Astrocyte (in vitro differentiated cells and primary cell): Measurements from ENCODE around the gene ACADS. TPM values are rescaled to one million over a fixed set of nuclear protein-coding genes. Genes with fewer than 3 reads are reported as not detected.
A peak's percentile ranks its signal among the peaks of the same experiment; 100 is the strongest.

Source experiments
- DNase-seq: peaks from one replicate; pipeline ENCODE4 v3.0.0-alpha.2; 2010; ENCODE audit warnings: low read depth
- FAIRE-seq: peaks from 2 replicates; lab custom pipeline; 2011; peaks lifted over from hg19 to GRCh38; lab: Jason Lieb, UNC
- H2AFZ ChIP-seq: 2 replicates; pipeline ENCODE4 v1.6.0; 2012; ENCODE audit warnings: low read depth, low read length, inconsistent platforms
- H3K27ac ChIP-seq: 2 replicates; pipeline ENCODE4 v1.5.1; 2011; ENCODE audit warnings: low read depth, low read length, inconsistent platforms
- H3K27me3 ChIP-seq: 2 replicates; pipeline ENCODE4 v1.6.0; 2011; ENCODE audit warnings: low read length, inconsistent platforms; ENCODE audit not compliant: insufficient read depth
- H3K36me3 ChIP-seq: 2 replicates; pipeline ENCODE4 v1.5.1; 2011; ENCODE audit warnings: low read length, inconsistent platforms; ENCODE audit not compliant: insufficient read depth
- H3K4me1 ChIP-seq: 2 replicates; pipeline ENCODE4 v1.5.1; 2011; ENCODE audit warnings: low read length, inconsistent platforms; ENCODE audit not compliant: insufficient read depth
- H3K4me2 ChIP-seq: 2 replicates; pipeline ENCODE4 v1.6.0; 2012; ENCODE audit warnings: low read length, inconsistent platforms
- H3K4me3 ChIP-seq: 2 replicates; pipeline ENCODE4 v1.5.1; 2011; ENCODE audit warnings: low read depth, mild to moderate bottlenecking, low read length, inconsistent platforms; ENCODE audit not compliant: insufficient read depth
- H3K79me2 ChIP-seq: 2 replicates; pipeline ENCODE4 v1.6.0; 2012; ENCODE audit warnings: mild to moderate bottlenecking, low read length, inconsistent platforms; ENCODE audit not compliant: insufficient read depth
- H3K9ac ChIP-seq: 2 replicates; pipeline ENCODE4 v1.6.0; 2012; ENCODE audit warnings: mild to moderate bottlenecking, low read length, inconsistent platforms
- H3K9me3 ChIP-seq: 2 replicates; pipeline ENCODE4 v1.5.1; 2012; ENCODE audit warnings: low read depth, mild to moderate bottlenecking, low read length, inconsistent platforms; ENCODE audit not compliant: insufficient read depth
- H4K20me1 ChIP-seq: 2 replicates; pipeline ENCODE4 v1.6.0; 2012; ENCODE audit warnings: low read length, inconsistent platforms; ENCODE audit not compliant: insufficient read depth
- H3K27ac Mint-ChIP-seq: one replicate; pipeline ENCODE4 v1.8.0; 2021; ENCODE audit warnings: mild to moderate bottlenecking, mixed read lengths; ENCODE audit not compliant: unreplicated experiment
- H3K27me3 Mint-ChIP-seq: one replicate; pipeline ENCODE4 v1.8.0; 2021; ENCODE audit warnings: low read depth, mixed read lengths; ENCODE audit not compliant: unreplicated experiment
- H3K36me3 Mint-ChIP-seq: one replicate; pipeline ENCODE4 v1.8.0; 2021; ENCODE audit warnings: low read depth, mixed read lengths; ENCODE audit not compliant: unreplicated experiment
- H3K4me1 Mint-ChIP-seq: one replicate; pipeline ENCODE4 v1.8.0; 2021; ENCODE audit warnings: low read depth, mixed read lengths; ENCODE audit not compliant: unreplicated experiment
- H3K4me3 Mint-ChIP-seq: one replicate; pipeline ENCODE4 v1.8.0; 2021; ENCODE audit warnings: mild to moderate bottlenecking, moderate library complexity, mixed read lengths; ENCODE audit not compliant: unreplicated experiment
- H3K9me3 Mint-ChIP-seq: one replicate; pipeline ENCODE4 v1.8.0; 2021; ENCODE audit warnings: mild to moderate bottlenecking, mixed read lengths; ENCODE audit not compliant: unreplicated experiment
- EZH2 ChIP-seq: IDR thresholded peaks from 2 replicates; pipeline ENCODE4 v1.6.1; 2012; ENCODE audit warnings: mild to moderate bottlenecking, low read length, inconsistent platforms; ENCODE audit not compliant: insufficient read depth
- total RNA-seq: library from RNA; stranded (reverse); gene quantifications from 2 replicates; pipeline ENCODE4 v1.2.1, GENCODE V29; 2021
- TF ChIP-seq, protein P1 (sequence below): IDR thresholded peaks from 2 replicates; pipeline ENCODE4 v1.5.1; 2011; ENCODE audit warnings: low read depth, mild to moderate bottlenecking, inconsistent platforms, low read length, moderate library complexity; ENCODE audit not compliant: insufficient read depth

Gene ACADS
- total RNA-seq, 1 donor from 2014 or later, result 2.8 TPM

DNA sequence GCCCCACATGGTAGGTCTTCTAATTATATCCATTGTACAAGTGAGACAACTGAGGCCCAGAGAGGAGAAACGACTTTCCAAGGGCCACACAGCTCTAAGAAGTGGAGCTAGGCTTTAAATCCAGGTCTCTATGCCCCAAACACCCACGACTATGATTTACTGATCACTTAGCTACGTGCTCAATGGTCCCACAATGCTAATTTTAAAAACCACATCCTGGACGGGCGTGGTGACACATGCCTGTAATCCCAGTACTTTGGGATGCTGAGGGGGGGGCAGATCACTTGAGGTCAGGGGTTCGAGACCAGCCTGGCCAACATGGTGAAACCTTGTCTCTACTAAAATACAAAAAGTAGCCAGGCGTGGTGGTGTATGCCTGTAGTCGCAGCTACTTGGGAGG is 47.1 kb upstream of the ACADS start:
- no peak for FAIRE-seq
- no peak for TF ChIP-seq EZH2
- TF ChIP-seq, protein P1, sequence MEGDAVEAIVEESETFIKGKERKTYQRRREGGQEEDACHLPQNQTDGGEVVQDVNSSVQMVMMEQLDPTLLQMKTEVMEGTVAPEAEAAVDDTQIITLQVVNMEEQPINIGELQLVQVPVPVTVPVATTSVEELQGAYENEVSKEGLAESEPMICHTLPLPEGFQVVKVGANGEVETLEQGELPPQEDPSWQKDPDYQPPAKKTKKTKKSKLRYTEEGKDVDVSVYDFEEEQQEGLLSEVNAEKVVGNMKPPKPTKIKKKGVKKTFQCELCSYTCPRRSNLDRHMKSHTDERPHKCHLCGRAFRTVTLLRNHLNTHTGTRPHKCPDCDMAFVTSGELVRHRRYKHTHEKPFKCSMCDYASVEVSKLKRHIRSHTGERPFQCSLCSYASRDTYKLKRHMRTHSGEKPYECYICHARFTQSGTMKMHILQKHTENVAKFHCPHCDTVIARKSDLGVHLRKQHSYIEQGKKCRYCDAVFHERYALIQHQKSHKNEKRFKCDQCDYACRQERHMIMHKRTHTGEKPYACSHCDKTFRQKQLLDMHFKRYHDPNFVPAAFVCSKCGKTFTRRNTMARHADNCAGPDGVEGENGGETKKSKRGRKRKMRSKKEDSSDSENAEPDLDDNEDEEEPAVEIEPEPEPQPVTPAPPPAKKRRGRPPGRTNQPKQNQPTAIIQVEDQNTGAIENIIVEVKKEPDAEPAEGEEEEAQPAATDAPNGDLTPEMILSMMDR, result no peak

DNA sequence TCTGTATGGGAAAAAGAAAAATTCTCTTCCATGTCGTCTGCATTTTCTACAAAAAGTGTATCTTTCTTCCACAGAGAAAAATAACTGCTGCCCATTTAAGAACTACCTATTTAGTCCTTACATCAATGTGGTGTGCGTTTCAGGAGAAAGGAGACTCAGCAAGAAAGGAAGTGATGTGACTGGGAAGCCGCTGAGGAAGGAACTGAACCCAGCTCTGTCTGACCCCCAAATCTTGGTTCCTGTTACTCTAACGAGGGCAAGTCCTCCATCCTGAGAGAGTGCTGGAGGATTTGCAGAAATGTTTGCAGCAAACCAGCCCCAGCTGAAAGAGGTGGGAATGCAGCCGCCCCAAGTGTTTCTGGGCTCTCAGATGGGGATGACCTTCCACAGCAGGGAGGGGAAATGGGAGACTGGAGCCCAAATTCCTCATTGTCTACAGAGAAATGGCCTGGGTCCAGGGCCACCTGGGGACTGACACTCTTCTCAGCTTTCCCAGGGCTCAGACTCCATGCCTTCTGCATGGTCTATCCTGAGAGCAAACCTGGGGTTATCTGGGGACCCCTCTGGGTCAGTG is 45.4 kb upstream of the ACADS start:
- Histone ChIP-seq H3K4me2 (no peak overlapping the region), H3K36me3 (no peaks in the 10 kb centered on the region), H4K20me1 (no peaks in the 10 kb centered on the region), H3K79me2 (no peaks in the 10 kb centered on the region), H2AFZ (no peak overlapping the region), H3K9me3 (no peaks in the 10 kb centered on the region), H3K27me3 (no peaks in the 10 kb centered on the region), H3K9ac (no peak overlapping the region), H3K4me3 (no peak overlapping the region), H3K4me1 (peaks cover 8% of the 10 kb centered on the region), H3K27ac (no peak overlapping the region)
- TF ChIP-seq, protein P1, result no peak
- H3K27ac Mint-ChIP-seq, result no peak overlapping the region
- no peak for FAIRE-seq
- H3K36me3 Mint-ChIP-seq, result no peaks in the 10 kb centered on the region
- no peaks in the 10 kb centered on the region for H3K4me1 Mint-ChIP-seq
- no peaks in the 10 kb centered on the region for H3K27me3 Mint-ChIP-seq
- DNase-seq, result no peak
- H3K9me3 Mint-ChIP-seq, result no peaks in the 10 kb centered on the region
- H3K4me3 Mint-ChIP-seq, result no peak overlapping the region

More for the DNA sequence above, 47.1 kb upstream of the ACADS start:
- Mint-ChIP-seq H3K4me1 (no peaks in the 10 kb centered on the region), H3K4me3 (no peak overlapping the region), H3K27ac (peak overlapping the region; percentile 41), H3K9me3 (no peaks in the 10 kb centered on the region), H3K27me3 (peaks cover 1% of the 10 kb centered on the region), H3K36me3 (no peaks in the 10 kb centered on the region)
- no peaks in the 10 kb centered on the region for H4K20me1 ChIP-seq
- H3K79me2 ChIP-seq, result no peaks in the 10 kb centered on the region
- H3K36me3 ChIP-seq, result no peaks in the 10 kb centered on the region
- no peak overlapping the region for H3K27ac ChIP-seq
- no peak overlapping the region for H3K4me3 ChIP-seq
- H3K4me2 ChIP-seq, result no peak overlapping the region
- no peak overlapping the region for H3K9ac ChIP-seq
- no peaks in the 10 kb centered on the region for H3K27me3 ChIP-seq
- H2AFZ ChIP-seq, result no peak overlapping the region
- no peak for DNase-seq
- H3K4me1 ChIP-seq, result peaks cover 8% of the 10 kb centered on the region
- no peaks in the 10 kb centered on the region for H3K9me3 ChIP-seq

DNA sequence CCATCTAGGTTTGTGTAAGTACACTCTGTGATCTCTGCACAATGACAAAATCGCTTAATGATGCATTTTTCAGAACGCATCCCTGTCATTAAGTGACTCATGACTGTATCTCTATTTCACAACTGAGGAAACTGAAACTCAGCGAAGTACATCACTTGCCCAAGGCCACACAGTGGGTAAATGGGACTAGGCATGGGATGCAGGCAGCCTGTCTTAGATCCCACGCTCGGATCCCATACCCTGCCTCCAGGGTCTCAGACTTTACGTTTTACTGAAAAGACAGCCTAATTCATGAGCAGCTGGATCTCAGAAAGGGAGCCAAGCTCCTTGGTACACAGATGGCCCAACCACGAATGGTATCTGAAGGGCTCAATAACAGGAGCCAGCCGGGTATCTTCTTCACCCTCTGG is 41.1 kb upstream of the ACADS start:
- Histone ChIP-seq H3K79me2 (peaks cover 25% of the 10 kb centered on the region), H3K27me3 (no peaks in the 10 kb centered on the region), H3K9ac (no peak overlapping the region), H3K4me2 (no peak overlapping the region), H3K9me3 (no peaks in the 10 kb centered on the region), H3K27ac (no peak overlapping the region), H2AFZ (no peak overlapping the region), H3K4me1 (peaks cover 10% of the 10 kb centered on the region), H3K4me3 (no peak overlapping the region), H3K36me3 (no peaks in the 10 kb centered on the region), H4K20me1 (peaks cover 20% of the 10 kb centered on the region)
- no peak for TF ChIP-seq EZH2
- TF ChIP-seq, protein P1, result no peak
- no peaks in the 10 kb centered on the region for H3K36me3 Mint-ChIP-seq
- no peak overlapping the region for H3K4me3 Mint-ChIP-seq
- no peaks in the 10 kb centered on the region for H3K27me3 Mint-ChIP-seq
- DNase-seq, result no peak
- H3K9me3 Mint-ChIP-seq, result no peaks in the 10 kb centered on the region
- no peak overlapping the region for H3K27ac Mint-ChIP-seq
- FAIRE-seq, result no peak
- peaks cover 6% of the 10 kb centered on the region for H3K4me1 Mint-ChIP-seq
